HEK293 (cell line): ENCODE measurements around the gene BTN2A1.

ENCODE experiments used
- CTCF ChIP-seq: fragments of 450-650 bp; formaldehyde crosslinking; IDR thresholded peaks from 2 replicates; pipeline ENCODE4 v1.5.1; 2016; ENCODE audit warnings: missing biosample characterization, missing genetic modification characterization
- HOXA7 ChIP-seq: sonication (generic); formaldehyde crosslinking; IDR thresholded peaks from 2 replicates; pipeline ENCODE4 v1.8.1; 2022; ENCODE audit warnings: missing genetic modification reagents, borderline replicate concordance
- KLF16 ChIP-seq: fragments of 450-650 bp; formaldehyde crosslinking; IDR thresholded peaks from 2 replicates; pipeline ENCODE4 v1.5.1; 2017; ENCODE audit warnings: missing biosample characterization, missing genetic modification characterization
- KLF8 ChIP-seq: fragments of 450-650 bp; formaldehyde crosslinking; IDR thresholded peaks from 2 replicates; pipeline ENCODE4 v1.5.1; 2016; ENCODE audit warnings: missing biosample characterization, missing genetic modification characterization
- RBAK ChIP-seq: fragments of 450-650 bp; formaldehyde crosslinking; IDR thresholded peaks from 2 replicates; pipeline ENCODE4 v1.5.1; 2016; ENCODE audit warnings: missing biosample characterization, missing genetic modification characterization
- SALL2 ChIP-seq: fragments of 450-650 bp; formaldehyde crosslinking; IDR thresholded peaks from 2 replicates; pipeline ENCODE4 v1.5.0; 2017; ENCODE audit warnings: missing biosample characterization, mild to moderate bottlenecking, missing genetic modification characterization, borderline replicate concordance
- TCF7L2 ChIP-seq: IDR thresholded peaks from 2 replicates; pipeline ENCODE4 v1.6.1; 2011; ENCODE audit warnings: low read depth, mild to moderate bottlenecking, inconsistent platforms, low read length, moderate library complexity, borderline replicate concordance
- ZBTB20 ChIP-seq: fragments of 450-650 bp; formaldehyde crosslinking; IDR thresholded peaks from 2 replicates; pipeline ENCODE4 v1.5.1; 2016; ENCODE audit warnings: missing biosample characterization, missing genetic modification characterization
- ZNF791 ChIP-seq: fragments of 450-650 bp; formaldehyde crosslinking; IDR thresholded peaks from 2 replicates; pipeline ENCODE4 v1.5.1; 2016; ENCODE audit warnings: missing biosample characterization, missing genetic modification characterization
- ZXDB ChIP-seq: fragments of 450-650 bp; formaldehyde crosslinking; IDR thresholded peaks from 2 replicates; pipeline ENCODE4 v1.5.1; 2016; ENCODE audit warnings: missing biosample characterization, missing genetic modification characterization

GRCh38 chr6:26438000-26438399, 19.8 kb upstream of the BTN2A1 start:
- TF ChIP-seq CTCF (no peak), KLF8 (no peak), HOXA7 (CRISPR knock-in tag) (no peak), ZBTB20 (tag by site-specific recombination) (no peak), KLF16 (tag by site-specific recombination) (no peak), ZNF791 (tag by site-specific recombination) (no peak), TCF7L2 (no peak), SALL2 (tag by site-specific recombination) (no peak), ZXDB (tag by site-specific recombination) (no peak), RBAK (tag by site-specific recombination) (no peak)
